GM19463 (cell line): Measurements from ENCODE around the gene TSPOAP1.

Source experiments
- ATAC-seq: cut with Tn5 transposase; IDR thresholded peaks from one replicate; pipeline ENCODE4 v1.9.1; 2021; ENCODE audit warnings: mild to moderate bottlenecking, moderate library complexity; ENCODE audit not compliant: unreplicated experiment

TSPOAP1 gene

GRCh38 chr17:58330538-58330996 is 2.0 kb upstream of the TSPOAP1 start:
- no peak for ATAC-seq

DNA sequence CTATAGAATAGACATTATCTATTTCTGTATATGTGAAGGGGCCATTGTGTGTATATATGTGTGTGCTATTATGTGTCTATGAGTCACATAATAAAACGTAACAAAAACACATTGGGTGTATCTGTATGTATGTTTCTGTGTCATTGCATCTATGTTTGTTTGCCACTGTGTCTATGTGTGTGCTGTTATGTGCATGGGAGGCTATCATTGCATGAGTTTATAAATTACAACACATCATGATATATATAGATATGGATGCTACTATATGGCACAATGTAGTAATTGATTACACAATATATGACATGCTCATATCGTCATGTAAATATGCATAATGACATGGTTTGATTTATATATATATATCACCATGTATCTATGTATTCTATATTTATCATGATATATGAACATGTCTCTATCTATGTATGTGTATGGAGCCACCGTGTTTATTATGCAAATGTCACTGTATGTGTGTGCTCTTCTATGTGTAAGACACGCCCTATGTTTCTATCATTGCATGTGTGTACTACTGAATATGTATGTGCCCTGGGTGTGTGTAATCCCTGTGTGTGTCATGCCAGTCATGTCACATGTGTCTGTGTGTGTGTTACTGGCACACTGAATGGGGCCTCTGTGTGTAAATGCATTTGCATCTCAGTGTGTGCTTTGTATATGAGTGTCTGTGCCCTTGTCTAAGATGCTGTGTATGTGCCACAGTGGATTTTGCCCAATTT is 1.4 kb upstream of the TSPOAP1 start:
- peak; percentile 4 for ATAC-seq

DNA sequence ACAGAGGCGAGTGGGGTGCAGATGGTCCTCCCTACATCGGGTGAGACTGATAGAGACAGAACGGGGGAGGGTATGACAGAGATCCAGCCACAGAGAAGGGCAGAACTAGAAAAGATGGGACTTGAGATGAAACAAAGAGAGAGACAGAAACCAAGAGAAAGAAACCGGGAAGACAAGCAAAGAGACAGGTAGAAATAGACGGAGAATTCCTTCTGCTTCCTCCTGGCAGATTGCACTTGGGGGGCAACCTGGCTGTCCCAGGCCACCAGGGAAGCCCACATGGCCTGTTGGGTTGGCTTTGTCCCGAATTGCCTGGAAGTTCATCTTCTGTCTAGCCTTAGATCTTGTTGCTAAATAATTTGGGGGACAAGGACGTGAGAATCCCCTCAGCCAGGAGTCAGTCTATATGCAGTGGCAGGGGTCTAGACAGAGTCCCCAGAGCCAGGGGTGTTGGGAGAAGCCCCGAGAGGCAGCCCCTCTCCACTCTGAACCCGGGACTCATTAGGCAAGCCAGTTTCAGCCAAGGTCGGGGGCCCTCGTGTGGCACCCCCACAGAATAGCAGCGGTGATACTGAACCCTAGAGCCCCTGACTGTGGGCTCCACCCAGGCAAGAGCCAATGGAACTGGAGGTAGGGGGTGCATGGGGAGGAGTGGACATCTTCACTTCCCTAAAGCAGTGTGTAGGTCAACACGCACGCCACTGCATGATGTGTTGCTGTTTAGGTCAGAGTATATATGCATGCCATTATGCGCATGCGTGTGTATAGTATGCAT is 627 bp upstream of the TSPOAP1 start:
- ATAC-seq, result peak; percentile 36

- ATAC-seq, result no peak
Observed at GRCh38 chr17:58327363-58328194, 1.0 kb downstream of the TSPOAP1 start.

DNA sequence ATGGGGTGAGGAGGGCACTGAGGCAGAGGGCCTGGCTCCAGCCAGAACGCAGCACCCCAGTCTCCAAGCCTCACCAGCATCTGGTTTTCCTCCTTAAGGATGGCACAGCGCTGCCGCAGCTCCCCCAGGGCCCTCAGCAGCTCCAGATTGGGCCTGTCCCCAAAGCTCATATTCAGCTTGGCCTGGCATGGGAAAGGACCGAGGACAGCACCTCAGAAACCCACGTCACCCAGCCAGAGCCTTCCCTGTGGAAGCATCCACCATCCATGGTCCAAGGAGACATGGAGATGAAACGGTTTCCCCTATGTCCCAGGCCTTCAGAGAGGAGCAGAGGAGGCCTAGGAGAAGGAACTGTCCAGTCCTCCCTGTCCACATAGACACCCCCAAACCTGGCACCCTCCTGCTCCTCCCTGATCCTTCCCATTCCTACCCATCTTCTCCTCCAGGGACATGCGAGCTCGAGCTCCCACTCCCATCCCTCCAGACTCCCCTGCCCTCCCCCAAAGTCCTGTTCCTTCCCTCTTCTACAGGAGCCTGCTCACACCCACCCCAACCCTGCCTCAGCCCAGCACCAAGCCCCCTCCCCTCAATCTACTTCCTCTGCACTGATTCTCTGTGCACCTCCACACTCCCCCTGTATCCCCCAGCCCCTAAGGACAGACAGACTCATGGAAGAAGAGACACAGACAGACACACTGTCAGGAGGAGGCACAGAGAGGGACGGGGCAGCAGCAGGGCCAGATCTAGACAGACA is 1.8 kb downstream of the TSPOAP1 start:
- ATAC-seq, result no peak

DNA sequence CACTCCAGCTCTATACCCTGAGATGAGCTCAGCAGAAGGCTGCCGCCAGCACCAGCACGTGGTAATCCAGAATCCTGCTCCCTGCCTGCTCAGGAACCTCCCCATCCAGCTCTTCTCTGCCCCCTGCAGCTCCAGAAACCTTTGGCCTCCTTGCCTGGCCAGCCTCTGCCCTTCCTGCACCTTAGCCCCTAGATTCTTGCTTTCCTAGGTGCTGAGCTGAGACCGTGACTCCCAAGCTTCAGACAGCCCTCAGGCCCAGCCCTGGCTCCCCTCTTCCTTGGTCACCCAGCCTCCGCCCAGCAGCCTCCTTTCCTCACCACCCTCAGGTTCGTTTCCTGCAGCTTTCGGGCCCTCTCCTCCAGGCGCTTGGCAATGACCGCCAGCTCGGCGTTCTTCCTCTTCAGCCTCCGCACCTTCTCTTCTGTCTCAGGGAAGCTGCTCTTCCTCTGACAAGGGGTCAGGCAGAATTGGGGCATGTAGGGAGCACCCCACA is 2.6 kb downstream of the TSPOAP1 start:
- no peak for ATAC-seq

DNA sequence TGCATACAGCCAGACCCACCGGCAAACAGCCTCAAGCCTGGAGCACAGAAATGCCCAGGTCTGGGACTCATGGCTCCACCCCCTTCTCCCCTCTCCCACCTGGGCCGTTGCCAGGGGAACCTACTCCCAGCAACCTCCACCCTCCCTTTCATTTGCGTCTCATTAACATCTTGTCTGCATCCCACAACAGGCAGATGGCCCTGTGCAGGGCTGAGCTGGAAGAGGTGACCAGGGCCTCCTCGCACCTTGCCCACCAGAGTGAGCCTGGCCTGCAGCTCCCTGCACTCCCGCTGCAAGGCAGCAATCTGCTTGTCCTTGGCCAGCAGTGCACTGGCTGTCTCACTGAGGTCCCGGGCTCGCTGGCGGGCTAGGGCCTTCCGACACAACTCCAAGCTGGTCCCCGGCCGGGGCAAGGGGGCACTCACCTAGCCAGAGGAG is 3.3 kb downstream of the TSPOAP1 start:
- ATAC-seq, result no peak

DNA sequence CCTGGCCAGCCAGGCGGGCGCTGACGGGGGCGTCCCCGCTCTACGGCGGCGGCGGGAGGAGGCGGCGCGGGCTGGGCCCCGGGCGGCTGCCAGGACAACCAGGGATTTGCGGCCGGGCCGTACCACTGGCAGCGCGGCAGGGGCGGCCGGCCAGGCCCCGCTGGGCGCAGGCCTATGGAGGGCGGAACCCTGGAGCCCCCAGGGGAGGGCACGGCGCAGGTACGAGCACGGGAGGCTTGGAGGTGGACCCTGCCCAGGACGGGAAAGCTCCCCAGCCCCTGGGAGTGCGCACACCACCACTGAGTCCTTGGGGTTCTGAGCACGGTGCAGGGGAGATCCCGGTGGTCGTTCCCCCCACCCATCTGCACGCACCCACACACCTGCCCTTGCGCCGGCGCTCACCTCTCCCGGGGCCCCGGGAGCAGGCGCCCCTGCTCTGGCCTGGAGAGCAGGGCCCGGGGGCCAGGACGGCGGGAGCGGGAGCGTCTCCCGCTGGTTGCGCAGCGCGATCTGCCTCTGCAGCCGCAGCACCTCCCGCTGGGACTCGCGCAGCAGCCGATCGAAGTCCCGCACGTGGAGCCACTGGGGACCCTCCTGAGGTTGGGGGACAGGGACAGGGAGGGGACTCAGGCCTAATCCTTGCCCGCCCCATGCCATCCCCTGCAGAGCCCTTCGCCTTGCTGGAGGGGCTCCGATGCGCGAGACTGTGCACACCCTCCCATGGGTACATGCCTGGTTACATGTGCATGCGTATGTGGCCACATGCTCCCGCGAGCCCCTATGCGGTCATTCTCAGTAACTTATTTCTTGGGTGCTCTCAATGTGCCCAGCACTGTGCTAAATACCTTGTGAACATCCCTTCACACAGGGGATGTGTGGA is 3.9 kb downstream of the TSPOAP1 start:
- no peak for ATAC-seq

GRCh38 chr17:58324056-58324408 is 4.6 kb downstream of the TSPOAP1 start:
- ATAC-seq, result no peak

DNA sequence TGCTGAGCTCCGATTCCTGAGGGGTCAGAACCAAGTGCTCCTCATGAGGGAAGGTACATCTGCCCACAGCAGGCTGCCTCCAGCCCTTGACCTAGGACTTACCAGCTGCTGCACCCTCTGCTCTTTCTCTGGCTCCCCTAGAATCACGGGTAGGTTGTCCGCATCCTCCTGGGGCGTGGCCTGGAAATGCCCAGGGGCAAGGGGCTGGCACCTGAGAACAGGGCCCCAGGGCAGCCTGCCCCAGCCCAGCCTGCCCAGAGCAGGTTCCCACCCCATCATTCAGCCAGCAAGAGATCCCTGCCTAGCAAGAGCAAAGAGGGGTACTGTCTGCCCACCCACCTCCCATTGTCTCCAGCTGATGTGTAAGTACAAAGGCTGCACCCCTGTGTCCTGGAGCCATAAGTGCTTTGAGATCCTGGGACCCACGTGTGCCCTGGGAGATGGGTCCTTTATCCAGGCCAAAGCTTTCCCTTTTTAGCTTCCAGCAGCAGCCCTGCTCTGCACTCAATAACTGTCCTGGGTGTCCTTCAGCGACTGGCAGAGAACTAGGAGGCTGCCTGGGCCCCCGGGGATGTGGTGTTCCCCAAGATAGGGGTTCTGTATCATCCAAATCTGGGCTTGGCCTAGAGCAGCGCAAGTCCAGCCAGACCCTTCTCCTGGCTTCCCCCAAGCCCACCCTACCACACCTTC is 5.1 kb downstream of the TSPOAP1 start:
- ATAC-seq, result no peak

- no peak for ATAC-seq
Observed at GRCh38 chr17:58322581-58323185, 5.9 kb downstream of the TSPOAP1 start.

GRCh38 chr17:58321571-58322525 is 6.7 kb downstream of the TSPOAP1 start:
- ATAC-seq, result no peak

DNA sequence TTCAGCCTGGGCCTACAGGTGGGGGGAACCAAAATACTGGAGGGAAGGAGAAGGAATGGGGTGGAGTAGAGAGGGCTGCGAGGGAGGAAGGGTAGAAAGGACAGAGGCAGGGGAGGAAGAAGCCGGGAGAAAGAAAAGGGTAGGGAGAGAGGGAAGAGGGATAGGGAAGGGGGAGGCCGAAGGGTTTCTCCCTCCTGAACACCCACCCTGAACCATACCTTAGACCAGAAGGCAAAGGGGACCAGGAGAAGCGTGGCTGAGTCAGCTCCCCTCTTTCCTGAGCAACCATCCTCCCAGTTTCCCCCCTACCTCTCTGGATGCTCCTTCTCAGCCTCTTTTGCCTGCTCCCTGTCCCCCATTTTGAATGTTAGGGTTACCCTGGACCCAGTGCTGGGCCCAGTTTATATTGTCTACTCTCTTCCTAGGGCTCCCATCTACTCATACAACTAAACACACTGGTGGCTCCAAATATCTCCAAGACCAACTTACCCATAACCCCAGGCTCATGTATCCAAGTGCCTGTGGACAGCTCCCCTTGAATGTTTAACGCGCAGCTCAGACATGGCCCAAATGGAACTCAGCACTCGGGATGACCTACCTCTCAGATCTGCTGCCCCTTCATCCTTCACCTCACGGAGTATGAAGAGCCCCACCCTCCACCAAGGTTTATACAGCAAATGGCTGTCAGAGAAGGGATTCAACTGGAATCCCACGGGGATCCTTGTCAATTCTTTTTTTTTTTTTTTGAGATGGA is 7.8 kb downstream of the TSPOAP1 start:
- no peak for ATAC-seq

DNA sequence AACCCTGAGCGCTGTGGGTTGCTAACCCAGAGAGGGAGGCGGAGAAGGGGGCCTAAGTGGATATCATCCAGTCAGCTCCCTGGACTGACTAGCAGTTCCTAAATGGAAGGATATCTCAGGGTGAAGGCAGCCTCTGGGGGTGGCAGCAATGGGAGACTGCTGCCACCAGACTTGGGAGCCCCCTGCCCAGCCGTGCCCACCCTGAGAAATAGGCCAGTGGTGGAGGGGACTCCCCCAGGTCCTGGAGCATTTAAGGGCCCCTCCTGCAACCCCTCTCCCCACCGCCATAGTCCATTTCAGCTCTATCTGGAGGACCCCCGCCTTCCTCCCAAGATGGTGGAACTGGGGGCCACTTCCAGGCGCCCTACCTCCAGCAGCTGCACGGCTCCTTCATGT is 8.4 kb downstream of the TSPOAP1 start:
- no peak for ATAC-seq

- ATAC-seq, result no peak
Observed at GRCh38 chr17:58319173-58320162, 9.1 kb downstream of the TSPOAP1 start.
